ENCODE measurements around the gene BTBD10.

- TF ChIP-seq CTCF (conservative IDR thresholded peaks at IDR 0.05; ENCODE audit: low read depth, low read length): no peak
- no peak for TF ChIP-seq EZH2 (IDR thresholded peaks at IDR 0.05; ENCODE audit: borderline replicate concordance, low read depth, low read length, poor library complexity, severe bottlenecking)
These were observed 71.8 kb downstream of the BTBD10 start for GRCh38 chr11:13391217-13391616.

Measured in A673 (cell line).